NCI-H2227 (cell line): ENCODE measurements around the gene CTNNA2.
"Not testable (repeated sequence)": the region's sequence is repeated elsewhere in the genome, so short reads cannot be mapped to it uniquely, and the experiment has no call there.

Source experiments
- DNase-seq: peaks from one replicate; lab custom pipeline; 2025; ENCODE audit not compliant: unreplicated experiment; lab: John Stamatoyannopoulos, UW

Gene CTNNA2

DNA sequence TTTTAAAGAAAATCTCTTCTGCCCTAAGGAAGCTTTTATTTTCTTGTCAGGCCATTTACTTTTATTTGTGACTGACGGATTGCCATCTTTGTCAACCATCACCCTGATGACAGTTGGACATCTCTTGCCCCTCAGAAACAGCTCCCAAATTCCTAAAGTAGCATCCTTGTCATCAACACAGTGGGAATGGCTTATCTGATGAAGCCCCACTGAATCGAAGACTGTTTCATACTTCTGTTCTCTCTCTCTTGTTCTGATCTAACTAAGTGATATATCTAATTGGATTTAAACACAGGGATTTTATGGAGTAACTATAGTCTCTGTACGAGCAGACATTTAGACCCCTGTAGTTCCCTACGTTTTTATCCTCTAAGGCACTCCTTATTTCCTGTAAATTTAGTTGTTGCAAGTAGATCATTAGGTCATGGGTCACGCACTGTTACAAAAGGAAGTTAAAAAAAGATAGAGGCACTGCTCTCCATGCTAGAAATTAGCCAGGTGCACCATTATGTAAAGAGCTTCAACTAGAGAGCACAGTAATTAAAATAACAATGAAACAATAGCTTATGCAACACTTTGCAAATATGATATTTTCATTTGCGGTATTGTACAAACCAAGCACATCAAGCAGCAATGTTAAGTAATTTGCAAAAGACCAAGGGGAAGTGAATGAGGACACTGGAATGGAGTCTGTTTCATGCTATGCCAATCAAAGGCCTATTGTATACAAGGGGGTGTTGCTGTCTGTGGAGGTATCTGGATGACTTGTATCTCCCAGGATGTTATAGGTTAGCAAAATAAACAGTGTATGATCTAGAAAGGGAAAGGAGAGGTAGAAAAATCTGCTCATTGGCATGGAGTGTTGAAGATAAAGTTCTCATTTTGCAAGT lies 507.0 kb downstream of the CTNNA2 start:
- DNase-seq = peak; percentile 81

DNA sequence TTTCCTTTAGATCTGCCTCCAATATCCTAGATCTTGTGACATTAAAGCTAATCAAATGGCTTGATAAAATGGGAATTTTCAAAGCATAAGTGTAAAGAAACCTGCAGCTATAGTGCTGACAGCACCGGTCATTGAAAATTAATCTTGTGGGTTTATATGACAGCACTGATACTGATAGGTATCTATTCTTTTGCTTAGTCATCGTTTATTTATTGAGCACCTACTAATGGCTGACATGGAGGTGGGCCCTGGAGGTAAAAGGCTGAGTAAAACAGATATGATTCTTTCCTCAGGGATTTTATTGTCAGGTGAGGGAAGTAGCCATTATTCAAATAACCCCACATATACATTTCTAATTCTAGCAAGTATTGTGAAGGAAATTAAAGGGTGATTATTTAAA lies 509.2 kb downstream of the CTNNA2 start:
- DNase-seq = no peak

DNA sequence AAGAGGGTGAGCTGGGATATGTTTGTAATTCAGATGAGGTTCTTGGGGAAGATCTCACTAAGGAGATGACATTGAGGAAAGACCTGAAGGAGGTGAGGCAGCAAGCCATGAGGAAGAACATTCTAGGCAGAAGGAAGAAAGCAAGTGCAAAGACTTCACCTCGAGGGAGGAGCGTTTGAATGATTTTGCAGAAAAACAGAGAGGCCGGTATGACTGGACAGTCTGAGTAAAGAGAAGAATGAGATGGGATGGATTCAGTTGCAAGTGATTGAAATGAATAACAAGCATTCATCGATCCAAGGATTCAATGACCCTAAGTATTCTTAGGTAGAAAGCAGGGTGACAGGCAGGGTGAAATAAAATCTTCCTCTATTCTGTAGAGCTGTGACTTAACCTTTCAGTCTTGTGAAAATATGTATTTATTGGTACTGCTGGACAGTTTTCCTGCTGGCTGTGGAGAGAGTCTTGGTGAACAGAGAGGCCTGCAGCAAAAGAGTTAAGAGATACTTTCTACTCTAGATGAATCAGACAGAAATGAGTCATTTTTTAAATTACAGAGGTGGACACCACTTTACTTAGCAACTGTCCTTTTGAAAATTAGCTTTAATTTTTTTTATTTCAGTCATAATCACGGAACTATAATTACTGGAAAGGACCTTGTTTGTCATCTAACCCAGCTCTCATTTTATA lies 513.3 kb downstream of the CTNNA2 start:
- no peak for DNase-seq

DNA sequence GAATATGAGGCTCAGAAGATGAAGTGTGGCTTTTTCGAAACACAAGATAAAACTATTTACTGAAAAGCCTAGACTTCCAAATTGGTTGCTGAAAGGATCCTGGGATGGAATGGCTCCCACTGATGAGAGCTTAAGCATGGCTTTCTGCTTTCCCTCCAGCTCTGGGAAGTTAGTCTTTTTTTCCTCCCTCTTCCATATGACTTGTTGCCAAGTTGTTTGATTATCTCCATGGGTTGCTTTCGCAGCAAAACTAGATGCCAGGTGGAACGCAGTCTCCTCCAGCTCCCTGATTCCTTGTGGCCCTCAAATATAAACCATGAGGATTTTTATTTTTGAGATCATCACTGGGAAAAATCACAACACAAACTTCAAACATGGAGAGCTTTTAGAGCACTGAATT lies 515.2 kb downstream of the CTNNA2 start:
- DNase-seq = no peak

DNA sequence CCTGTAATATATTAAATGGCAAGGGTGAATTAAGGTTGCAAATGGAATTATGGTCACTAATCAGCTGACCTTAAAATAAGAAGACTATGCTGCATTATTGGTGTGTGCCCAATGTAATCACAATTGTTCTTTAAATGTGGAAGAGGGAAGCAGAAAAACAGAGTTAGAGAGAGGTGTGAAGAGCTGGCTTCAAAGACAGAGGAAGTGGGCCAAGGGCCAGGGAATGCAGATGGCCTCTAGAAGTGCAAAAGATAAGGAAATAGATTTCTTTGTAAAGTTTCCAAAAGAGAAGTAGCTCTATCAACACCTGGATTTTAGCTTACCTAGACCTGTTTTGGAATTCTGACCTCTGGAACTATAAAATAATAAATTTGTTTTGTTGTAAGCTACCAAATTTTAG lies 515.7 kb downstream of the CTNNA2 start:
- no peak for DNase-seq

DNA sequence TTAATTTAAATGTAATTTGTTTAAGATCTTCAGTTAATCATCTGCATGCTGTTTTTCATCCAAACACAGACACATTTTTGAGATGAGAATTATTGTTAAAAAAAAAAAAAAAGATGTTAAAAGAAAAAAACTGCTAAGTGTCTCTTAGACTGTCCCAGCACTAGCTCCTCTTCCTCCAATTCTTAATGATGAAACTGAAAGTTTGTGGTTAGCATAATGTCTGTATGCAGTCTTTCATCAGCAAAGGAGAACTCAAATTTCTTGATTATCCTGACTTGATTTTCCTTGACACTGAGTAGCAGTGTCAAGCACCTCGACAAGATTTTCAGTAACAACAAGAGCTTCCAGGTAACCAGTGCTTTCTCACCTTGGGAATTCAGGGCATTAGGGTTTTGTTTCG lies 517.3 kb downstream of the CTNNA2 start:
- DNase-seq = no peak

DNA sequence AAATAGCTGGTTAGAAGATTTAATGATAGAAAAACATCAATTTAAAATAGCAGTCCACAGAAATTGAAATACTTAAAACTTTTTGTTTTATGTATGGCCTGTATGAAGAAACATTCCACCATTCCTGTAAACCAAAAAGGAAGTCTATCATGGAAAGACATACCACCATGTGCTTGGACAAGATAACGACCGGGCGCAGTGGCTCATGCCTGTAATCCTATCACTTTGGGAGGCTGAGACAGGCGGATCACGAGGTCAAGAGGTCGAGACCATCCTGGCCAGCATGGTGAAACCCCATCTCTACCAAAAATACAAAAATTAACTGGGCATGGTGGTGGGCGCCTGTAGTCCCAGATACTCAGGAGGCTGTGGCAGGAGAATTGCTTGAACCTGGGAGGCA lies 519.8 kb downstream of the CTNNA2 start:
- not testable (repeated sequence) for DNase-seq

DNA sequence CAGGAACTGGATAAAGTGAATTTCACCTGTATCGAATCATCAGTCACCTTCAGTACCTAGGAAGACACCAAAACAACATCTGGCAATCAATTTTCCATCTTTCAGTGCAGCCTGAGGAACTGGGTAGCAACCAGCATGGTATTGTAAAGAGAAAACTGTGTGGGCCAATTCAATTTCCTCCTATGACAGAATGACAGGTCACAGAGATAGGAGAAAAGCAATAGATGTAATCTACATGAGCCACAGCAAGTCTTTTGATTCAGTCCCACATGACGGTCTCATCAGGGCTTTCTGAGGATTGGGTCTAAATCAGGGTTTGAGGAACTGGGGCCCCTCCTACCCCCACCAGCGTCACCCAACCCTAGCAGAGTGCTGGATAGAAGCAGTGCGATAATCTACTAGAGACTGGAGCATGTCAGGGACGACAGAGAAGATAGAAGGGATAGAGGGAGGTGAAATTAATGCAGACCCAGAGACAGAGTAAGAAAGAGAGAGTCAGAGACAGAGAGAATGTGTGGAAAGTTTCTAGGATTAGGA lies 523.0 kb downstream of the CTNNA2 start:
- no peak for DNase-seq

DNA sequence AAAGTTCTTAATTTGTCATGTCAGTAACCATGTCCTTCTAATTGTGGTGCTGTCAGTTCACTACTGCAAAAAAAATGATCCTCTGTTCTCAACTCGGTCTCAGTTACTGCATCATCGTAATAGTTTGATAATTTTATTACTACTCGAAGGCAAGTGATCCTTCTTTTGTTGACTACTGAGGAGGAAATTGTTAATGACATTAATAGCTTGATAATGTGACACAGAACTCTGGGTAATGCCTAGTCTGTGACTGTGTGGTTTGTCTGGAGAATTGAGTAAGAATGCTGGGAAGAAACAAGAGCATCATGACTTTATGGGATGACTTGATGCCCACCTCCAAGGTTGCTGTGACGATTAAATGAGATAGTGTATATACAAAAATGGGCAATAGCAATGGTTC lies 524.5 kb downstream of the CTNNA2 start:
- no peak for DNase-seq

DNA sequence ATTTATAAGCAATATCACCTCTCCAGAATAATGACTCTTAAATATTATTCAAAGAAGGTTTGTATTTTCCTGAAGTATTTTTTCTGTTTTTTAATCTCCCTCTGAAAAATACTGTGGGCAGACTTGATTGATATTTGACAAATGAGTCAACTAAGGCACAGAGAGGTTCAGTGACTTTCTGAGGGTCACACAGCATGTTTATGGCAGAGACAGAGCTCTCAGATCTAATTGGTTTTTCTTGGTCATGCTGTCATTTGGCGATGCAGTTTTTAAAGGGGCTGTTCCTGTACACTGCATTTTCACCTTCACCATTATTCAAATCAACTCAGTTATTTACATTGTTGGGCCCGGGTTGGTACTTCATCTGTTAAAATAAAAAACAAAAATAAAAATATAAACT lies 527.4 kb downstream of the CTNNA2 start:
- DNase-seq = no peak

DNA sequence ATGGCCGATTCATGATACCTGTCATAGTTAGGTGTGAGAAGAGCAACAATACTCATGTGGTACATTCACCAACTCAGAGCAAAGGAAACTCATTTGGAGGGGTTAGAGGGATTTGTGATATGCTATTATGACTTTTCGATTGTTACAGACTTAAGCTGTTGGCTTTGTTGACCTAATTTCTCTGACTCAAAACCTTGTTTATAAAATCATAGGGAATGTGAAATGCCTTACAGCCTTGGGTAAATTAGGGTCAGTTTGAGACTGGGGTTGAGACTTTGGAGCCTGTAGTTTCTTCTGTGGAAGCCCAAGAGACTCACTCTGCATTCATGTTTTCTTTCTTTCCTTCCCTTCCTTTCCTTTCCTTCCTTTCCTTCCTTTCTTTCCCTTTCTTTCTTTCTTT lies 529.8 kb downstream of the CTNNA2 start:
- DNase-seq = no peak

DNA sequence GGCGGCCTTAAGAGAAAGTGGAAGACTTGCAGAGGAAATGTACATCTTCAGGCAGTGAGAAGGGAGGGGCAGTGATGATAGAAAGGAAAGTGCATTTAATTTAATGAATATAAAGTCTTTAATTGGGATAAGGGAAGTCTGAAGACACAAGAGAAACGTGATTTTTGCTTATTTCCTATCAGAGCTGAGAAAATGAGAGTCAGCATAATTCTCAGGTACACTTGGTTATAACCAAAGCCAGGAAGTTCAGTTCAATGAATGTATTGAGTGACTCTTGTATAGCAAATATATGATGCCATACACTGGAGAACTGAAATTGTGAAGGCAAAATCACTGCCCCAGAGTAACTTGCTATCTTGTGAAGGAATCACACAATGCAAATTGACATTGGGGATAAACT lies 535.4 kb downstream of the CTNNA2 start:
- DNase-seq = no peak

DNA sequence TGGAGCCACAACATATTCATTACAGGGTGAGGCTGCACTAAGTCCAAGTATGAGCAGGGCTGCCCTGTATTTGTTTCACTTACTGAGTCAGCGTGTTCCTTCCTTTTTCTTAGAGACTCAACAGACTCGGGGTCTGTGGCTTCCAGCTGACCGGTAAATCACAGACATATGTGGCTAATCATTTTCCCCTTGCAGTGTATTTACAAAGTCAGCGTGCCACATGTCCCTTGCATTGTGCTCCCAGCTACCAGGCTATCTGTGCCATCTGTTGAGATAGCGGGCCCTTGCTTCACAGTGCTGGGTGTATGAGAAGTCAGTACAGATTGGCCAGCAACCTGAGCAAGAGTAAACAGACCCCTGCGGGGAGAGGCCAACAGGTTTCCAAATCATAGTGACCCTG lies 537.4 kb downstream of the CTNNA2 start:
- DNase-seq = peak; percentile 11

DNA sequence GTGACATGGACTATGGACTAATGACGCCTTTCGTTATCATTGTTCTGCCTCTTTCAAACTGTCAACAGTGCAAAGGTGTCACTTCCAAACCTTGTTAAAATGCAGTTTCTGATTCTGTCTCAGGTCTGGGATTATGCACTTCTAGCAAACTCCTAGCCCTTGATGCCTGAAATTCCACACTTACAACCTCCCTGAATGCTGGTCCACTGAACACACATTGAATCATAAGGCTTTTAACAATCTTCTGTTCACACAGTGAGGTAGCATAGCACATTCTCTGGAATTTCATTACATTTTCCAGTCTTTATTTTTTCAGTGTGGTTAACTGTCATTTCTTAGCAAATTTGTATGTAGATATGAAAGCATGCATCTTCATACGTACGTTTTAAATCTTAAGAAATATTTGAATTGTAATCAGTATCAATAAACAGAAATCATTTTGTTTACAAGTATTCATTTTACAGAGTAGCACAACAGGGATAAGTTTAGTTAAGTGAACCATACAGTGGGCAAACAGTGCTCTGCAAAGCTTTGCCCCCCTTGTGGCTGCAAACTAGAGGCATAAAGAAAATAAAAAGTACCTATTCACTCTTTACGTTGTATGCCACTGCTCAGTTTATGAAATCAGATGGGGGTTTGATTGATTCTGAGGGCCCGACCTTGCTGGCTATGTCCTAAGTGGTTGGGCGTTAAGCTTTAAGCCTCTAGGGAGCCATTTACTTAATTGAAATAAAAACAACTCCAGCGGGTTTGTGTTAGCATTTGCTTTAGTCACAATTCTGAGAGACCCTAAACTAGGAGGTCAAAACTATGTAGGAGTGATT lies 540.9 kb downstream of the CTNNA2 start:
- DNase-seq = peak; percentile 59

DNA sequence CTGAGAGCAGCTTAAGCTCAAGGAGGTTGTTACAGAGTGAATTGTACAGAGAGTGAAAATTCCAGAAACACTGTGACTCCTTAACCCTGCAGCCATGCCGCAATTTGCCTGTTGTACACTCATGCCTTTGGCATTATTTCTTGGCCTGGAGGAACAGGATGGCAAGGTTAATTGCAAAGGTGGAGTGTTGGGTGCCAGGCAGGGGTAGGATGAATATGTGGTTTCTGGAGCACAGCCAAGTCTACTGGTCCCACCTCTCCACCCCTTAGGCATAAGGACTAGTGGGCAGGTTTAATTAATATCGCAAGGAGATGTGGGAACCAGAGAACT lies 541.5 kb downstream of the CTNNA2 start:
- DNase-seq = no peak

DNA sequence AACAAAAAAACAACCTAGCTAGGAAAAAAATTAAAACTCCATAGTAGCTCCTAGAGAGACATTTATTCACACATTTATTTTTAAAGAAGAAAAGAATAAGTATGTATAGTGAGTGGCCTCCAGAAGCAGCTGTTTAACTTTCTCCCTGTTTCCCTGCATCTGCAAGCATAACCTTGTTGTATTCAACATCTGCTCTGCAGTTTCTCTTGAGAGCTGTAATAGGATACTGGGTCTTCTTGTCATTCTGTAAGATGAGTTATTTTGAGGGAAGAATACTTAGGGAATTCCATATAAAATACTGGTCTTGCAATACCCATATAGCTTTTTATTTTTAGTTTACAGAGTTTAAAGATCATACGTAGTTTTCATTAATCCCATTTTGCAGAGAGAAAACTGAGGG lies 545.1 kb downstream of the CTNNA2 start:
- DNase-seq = no peak

DNA sequence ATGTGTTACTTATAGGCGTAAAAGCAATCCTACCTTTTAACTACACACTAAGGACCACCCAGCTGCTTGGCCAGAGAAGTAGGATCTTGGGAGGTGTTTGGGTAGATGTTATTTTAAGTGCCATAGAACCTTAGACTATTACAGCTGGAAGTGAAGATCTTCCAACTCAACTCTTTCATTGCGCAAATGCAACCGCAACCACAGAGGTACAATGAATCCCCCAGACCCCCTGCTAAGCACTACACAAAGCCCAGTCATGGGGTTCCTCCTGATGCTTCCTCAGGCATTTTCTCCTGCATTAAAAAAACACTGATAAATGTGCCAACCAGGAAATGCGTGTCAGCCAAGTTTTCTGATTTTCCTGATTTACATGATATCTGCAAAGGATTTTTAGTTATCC lies 545.7 kb downstream of the CTNNA2 start:
- no peak for DNase-seq

DNA sequence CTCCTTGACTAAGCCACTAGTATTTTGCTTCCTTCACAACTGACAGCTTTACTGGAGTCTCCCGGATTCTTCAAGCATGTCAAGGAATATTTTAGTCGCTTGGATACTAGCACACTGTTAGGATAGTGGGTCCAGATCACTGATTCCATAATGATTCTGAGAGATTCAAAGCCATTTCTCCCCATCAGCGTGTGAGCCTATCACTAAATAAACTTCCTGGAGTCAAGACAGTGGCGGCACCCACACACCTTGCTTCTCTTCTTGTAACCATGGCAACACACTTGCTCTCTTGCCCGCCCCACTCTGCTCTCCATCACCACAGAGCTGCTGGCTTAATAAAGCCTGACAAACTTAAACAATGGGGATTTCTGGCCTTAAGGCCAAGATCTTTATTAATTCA lies 546.6 kb downstream of the CTNNA2 start:
- peak; percentile 7 for DNase-seq

DNA sequence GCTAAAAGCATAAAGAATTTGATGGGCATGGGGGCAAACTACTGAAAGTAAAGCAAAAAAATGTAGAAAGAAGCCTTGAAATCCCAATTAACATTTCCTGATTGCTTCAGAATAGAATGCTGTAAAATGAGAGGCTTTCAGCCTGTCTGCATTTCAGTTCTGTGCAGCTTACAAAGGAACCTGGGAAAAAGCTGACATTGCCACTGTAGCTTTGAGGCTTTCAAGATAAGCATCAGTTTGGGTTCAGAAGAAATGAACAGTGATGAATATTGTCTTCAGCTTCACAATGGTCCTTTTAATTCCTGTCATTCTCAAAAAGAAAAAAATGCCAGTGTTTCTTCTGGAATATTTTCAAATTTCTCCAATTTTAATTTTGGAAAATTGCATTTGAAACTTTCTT lies 549.0 kb downstream of the CTNNA2 start:
- no peak for DNase-seq

DNA sequence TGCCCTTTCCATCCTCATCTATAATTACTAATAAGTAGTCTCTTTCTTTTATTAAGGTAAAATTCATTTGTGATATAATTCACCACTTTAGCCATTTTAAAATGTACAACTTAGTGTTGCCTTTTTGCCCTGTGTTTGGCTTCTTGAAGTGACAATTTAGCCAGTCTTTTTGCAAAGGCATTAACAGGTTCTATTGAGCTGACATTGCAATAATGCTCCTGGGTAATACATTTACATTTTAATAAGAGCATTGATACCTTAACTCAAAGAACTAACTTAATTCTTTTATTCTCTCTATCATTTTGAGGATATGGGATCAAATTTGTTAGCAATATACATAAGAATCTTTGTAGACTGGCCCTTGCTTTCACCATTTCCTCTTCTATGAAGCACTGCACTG lies 549.4 kb downstream of the CTNNA2 start:
- DNase-seq = no peak

DNA sequence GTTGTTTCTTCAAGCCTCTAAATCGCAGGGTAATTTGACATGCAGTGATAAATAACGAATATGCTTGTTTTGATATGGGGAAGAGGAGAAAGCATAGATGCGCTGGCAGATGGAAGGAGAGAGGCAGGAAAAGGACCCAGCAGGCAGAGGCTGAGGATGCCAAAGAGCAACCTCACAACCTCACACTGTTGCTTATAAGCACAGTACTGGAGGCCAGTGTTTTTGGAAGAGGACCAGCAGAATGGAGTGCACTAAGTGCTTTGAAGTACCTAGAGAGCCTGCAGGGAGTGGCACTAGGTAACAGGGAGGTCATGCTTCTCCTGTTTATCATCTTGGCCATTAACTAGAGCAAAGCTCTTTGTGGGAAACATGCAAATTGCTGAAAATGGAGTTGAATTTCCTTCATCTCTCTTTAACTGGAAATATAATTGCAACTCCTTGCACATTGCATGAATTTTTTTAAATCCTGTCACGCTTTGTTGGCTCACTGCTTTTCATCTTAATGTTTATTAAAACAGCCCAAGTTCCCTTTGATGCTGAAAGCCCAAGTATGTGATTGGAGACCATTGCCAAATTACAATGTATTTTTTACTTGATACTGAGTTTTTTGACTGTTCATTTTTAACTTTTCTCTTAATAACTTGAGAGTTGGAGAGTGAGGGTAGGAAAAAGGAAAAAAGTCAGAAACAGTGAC lies 555.3 kb downstream of the CTNNA2 start:
- DNase-seq = peak; percentile 9
